ENCODE results near the gene CDK5RAP2. TPM values are rescaled to one million over a fixed set of nuclear protein-coding genes. Genes with fewer than 3 reads are reported as not detected.
A peak's percentile ranks its signal among the peaks of the same experiment; 100 is the strongest.
"Not testable (repeated sequence)": the region's sequence is repeated elsewhere in the genome, so short reads cannot be mapped to it uniquely, and the experiment has no call there.

The CDK5RAP2 gene
- total RNA-seq, 1 experiment from 2014 or later = 82.7 TPM

DNA sequence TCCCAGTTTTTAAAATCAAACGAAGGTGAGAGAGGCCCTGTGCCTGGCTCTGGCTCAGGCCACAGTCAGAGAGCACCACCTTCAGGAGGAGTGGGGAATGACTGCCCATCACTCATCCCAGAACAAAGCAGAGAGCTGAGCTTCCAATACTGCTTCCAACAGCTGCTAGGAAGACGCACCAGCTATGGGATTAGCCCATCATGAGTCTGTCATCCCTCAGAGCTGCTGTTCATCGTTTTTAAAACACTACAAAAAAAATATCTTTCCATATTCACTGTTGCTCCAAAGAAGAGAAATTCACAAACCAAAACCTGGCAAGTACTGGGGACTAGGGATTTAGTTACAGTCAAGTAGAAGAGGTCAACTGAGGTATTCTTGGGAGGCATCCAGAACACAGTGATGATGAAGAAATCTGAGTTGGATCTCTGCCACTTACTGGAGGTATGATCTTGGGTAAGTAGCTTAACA lies 102.4 kb downstream of the CDK5RAP2 start:
- peak; percentile 59 for DNase-seq (ENCODE audit: extremely low read depth, low read depth)

DNA sequence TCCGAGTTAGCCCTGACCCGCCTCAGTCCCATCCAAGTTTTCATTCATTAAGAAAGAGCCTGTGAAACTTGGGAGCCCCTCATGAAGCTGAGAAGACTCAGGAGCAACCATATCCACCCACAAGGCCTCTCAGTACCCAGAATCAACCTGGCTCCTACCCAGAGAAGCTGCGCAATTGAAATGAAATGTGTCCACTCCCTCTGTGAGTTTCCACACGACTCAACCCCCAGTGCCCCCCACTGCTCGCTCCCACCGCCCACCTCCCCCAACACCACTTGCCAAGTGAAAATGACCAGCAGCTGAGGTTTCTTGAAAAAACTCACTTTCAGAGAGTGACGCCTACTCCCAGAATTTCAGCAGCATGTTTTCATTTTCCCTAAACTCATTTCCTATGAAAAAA lies 104.6 kb downstream of the CDK5RAP2 start:
- DNase-seq (ENCODE audit: extremely low read depth, low read depth) = no peak

DNA sequence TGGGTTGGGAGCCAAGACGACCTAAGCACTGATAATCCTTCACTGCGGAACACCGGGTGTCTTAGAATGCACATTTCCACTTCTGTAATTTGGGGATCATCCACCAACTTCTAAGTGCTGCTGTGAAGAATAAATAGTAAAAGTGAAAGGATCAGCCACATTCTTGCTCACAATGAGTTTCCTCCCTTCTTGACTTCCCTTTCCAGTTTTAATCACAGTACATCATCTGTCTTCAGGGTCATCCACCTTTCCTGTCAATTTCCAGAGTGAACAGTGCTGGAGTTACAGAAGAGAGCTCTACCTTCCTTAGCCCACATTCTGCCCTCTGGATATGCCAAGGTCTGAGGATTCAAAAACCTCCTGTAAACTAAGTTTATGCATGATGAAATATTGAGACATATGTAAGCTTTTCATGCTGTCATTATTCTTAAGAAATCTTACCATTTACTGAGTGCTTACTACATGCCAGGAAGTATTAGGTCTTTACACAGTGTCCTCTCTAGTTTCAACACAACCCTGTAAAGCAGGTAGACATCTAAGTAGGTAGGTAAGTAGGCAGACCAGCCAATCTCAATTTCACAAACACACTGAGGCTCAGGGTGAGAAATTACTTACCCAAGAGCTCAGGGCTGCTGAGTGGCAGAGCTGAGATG lies 105.2 kb downstream of the CDK5RAP2 start:
- no peak for DNase-seq (ENCODE audit: extremely low read depth, low read depth)

DNA sequence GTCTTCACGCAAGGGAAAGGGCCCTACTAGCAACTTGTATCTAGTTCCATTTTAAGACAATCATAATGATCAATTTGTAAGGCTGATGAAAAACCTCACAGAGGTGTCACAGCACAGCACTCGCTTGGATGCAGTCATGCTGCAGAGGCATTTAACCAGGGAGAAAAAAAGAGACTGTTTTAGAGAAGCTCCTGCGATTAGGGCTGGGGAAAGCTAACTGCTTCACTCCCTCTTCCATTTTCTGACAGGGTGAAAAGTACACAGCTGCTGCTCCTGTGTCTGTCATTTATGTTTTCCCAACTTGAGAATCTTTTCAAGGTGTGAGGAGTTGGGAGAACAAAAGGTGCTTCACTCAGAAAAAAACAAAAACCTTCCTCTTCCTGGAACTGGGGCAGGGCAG lies 106.4 kb downstream of the CDK5RAP2 start:
- no peak for DNase-seq (ENCODE audit: extremely low read depth, low read depth)

DNA sequence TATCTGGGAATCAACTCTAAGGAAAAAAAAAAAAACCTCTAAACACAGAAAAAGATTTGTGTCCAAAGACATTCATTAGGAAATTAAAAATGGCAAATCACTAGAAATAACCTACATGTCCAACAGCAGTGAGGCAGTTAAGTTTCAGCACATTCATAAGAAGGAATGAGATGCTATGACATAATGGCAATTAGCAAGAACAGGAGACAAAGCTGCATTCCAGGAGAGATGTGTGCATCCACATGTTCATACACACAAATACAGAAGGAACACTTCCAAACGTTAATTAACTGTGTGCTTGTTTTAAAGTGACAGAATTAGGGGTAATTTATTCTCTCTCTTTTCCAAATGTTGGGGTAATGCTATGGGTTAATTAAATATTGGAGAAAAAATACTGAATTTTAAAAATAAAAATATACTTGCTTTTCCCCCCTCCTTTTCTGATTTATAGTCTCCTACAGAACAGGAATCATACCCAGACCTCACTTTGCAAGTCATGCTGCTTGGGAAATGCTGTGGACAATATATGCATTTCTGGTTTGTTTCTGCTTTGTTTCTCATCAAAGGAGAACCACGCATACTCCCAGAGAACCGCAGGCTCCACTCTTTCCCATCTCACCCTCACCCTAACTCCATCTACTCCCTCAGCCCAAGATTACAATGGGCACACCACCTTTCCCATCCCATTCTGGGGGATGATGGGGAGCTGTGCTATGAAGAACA lies 114.1 kb downstream of the CDK5RAP2 start:
- DNase-seq (ENCODE audit: extremely low read depth, low read depth) = no peak

DNA sequence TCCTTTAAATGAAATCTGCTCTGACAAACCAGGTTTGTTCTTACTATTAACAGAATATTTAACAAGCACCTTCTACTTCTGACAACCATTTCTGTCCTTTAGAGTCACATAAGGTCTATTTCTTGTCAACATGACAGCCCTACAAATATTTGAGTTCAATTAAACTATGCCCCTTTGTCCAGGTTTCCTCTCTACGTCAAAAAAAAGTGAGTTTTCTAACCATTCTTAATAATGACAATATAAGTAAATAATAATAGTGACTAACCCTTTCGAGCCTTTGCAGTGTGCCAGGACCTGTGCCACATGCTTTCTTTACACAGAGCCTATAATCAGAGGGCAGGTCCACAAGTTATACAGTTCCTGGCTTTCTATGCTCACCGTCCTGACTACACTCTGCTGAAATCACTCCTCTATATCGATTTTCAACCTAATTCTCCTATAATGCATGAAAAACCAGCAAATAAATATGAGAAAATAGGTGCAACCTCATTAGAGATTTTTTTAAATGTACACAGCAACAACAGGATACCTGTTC lies 115.0 kb downstream of the CDK5RAP2 start:
- no peak for DNase-seq (ENCODE audit: extremely low read depth, low read depth)

DNA sequence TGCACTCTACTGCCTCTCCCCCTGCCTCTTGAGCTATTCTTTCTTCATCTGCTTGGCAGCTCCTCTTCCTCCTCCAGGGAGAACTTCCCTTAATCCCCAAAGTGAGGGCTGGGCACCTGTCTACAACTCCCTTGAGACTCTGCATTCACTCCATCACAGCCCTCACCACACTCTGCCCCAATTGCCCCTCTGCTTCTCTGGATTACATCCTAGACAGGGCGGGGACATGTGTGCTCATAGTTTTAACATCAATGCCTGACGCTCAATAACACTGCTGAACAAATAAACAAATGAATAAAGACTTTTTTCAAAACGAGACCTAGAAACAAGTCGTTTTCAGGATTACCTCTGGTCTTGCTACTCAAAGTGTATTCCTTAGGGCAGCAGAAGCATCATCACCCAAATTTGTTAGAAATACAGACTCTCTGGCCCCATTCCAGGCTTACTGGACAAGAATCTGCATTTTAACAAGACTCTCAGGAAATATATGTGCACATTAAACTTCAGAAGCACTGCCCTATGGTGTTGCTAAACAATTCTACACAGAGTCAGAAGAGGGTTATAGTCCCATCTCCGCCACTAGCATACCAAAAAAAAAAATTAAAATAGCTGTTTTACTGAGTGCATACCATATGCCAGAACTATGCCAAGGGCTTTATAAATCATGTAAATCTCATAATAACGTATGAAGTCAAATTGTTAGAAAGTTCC lies 115.6 kb downstream of the CDK5RAP2 start:
- DNase-seq (ENCODE audit: extremely low read depth, low read depth) = no peak

DNA sequence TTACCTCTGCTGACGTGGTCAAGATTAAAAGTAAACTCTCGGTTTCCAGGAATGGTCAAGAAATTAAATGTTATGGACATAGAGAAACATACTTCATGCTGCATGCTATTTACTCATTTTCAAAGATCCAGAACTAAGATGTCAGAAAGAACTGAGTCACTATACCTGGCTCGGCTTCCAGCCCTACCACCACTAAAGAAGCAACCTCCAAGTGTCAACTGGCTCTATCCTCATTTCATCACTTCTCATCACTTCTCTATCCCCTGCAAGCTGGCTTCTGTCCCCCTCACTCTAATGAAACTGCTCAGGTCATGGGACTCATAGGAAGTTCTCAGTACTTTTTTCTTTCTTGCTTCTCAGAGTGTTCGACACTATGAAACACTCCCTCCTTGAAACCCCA lies 116.2 kb downstream of the CDK5RAP2 start:
- DNase-seq (ENCODE audit: extremely low read depth, low read depth) = no peak

DNA sequence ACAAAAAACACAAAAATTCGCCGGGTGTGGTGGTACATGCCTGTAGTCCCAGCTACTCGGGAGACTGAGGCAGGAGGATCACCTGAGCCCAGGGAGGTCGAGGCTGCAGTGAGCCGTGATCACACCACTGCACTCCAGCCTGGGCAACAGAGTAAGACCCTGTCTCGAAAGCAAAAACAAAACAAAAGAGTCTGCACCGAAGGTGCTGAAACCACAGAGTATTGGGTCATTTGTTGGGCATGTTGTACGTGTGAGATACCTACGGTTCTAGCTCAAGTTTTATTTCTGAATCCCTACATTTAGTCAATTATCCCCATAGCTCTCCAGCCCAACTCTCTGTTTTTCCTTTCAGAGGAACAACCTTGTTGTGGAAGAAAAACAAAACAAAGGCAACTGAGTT lies 118.3 kb downstream of the CDK5RAP2 start:
- not testable (repeated sequence) for DNase-seq (ENCODE audit: extremely low read depth, low read depth)

DNA sequence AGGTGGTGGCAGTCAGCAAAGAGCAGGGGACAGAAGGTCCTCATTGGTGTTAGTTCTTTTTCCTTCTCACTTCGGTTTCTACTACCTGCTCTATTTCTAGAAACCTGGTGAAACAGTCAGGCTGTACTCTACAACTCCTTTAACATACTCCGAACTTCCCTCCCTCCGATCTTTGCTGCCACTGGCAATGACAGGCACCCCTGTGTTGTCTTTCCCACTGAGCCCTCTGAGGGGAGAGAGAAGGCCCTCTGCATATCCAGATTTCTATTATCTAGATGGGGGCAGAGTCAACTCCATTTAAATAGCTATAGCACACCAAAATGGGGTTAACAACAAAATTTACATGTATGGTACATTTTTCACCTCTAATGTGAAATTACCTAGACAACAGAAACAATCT lies 123.7 kb downstream of the CDK5RAP2 start:
- DNase-seq (ENCODE audit: extremely low read depth, low read depth) = no peak

DNA sequence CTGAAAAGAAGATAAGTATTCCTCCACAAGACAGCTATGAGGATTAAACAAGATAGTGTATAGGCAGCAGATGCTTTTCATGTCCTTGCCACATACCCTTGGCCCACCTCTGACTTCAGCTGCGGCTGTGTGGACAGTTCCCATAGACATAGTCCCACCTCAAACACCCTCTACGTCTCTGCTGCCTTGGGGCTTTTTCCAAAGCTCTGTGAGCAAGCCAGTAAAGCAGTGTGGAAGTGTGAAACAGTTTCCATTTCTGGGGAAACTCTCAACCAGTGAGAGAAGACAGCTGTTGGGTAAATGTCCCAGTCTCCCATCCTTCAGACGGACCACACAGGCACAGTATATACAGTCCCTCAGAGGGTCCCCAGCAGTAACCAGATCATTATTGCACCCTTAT lies 125.5 kb downstream of the CDK5RAP2 start:
- DNase-seq (ENCODE audit: extremely low read depth, low read depth) = no peak

DNA sequence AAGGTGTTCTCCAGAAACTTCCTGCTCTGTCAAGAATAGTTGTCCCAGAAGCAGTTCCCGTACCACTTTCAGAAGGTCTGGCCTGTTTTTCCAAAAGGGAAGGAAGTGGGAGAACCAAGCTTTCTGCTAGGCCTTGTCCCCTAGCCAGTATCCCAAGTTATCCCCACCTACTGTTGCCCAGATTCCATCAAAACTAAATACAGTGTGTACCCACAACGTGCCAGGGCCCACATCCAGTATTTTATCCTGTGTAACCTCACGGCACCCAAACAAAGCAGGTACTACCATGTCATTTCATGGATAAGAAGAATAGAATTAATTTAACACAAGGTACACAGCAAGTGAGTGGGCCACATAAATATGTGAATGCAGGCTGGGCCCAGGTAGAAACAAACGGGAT lies 126.2 kb downstream of the CDK5RAP2 start:
- no peak for DNase-seq (ENCODE audit: extremely low read depth, low read depth)

DNA sequence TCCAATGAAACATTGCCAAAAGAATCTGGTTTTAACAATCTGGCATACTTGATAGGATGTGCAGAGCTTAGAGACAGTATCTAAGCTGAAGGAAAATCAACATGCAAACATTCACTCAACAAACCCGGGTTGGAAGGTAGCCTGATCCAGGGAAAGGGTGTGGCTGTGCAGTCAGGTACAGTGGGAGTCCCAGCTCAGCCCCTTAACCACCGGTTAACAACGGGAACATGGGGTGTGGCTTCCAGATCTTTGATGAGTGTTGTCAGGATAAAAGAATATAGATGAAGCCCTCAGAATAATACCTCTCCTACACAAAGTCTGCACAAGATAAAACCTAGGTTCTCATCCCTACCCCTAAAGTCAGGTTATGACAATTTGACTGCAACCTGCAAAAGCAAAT lies 127.3 kb downstream of the CDK5RAP2 start:
- DNase-seq (ENCODE audit: extremely low read depth, low read depth) = no peak

DNA sequence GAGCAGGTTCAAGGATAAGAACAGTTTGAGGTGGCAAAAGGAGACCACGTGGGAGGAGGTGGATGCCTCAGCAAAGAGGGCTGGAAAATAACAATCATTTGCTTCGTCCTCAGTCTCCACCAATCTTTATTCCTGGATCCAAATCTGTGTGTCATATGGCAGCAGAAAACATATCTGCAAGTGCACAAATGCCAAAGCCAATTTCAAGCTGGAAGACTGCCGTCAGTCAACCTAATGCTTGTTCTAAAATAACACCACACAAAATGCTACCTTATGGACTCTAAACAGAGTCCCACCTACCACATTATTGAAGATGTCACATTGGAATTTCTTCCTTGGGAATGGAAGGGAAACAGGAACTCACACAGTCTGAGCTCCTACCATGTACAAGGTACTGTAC lies 129.1 kb downstream of the CDK5RAP2 start:
- DNase-seq (ENCODE audit: extremely low read depth, low read depth) = no peak

DNA sequence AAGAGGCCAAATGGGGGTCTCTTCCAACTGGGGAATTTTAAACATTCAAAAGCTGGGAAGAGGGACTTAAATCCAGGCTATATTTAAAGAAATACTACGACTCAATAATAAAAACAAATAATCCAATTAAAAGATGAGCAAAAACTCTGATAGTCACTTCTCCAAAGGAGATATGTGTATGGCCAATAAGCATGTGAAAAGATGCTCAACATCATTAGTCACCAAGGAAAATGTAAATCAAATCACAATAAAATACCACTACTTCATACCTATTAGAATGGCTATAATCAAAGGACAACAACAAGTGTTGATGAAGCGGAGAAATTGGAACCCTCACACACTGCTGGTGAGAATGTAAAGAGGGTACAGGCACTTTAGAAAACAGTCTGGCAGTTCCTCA lies 130.4 kb downstream of the CDK5RAP2 start:
- no peak for DNase-seq (ENCODE audit: extremely low read depth, low read depth)

DNA sequence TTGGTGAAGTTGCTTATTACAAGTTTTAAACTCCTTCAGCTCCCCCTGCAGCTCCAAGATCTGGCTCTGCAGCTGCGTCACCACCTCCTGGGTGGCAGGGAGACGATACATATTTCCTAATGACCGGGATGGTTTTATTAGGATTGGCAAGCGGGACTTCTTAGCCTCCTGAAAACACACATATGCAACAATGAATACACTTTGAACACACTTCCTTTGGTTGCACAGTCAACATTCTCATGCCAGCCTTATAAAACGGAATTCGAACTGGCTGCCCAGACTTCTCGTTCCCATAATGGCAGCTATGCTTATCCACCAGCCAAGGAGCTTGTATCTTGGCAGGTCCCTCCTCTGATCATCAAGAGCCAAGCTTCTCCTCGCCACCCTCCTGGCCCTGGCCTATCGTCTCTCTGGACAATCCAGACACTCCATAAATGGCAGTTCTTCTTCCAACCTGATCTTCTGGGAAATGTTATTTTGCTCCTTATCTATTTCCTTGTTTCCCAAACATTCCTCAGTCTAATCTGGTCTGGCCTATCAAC lies 131.9 kb downstream of the CDK5RAP2 start:
- DNase-seq (ENCODE audit: extremely low read depth, low read depth) = no peak

DNA sequence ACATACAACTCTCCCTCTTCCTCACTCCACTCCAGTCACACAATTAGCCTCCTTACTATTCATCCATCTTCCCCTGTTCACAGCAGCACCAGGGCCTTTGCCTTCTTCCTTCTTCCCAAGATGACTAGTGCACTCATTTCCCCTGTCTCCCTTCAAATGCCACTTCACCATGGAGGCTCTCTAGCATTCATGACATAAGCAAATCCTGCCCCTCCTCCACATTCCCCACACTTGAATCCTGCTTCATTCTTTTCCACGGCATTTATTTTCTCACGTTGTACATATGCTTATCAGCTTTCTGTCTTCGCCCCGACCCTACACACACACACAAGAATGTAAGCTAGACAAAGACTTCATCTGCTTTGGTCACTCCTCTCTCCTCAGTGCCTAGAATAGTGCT lies 133.3 kb downstream of the CDK5RAP2 start:
- DNase-seq (ENCODE audit: extremely low read depth, low read depth) = no peak

DNA sequence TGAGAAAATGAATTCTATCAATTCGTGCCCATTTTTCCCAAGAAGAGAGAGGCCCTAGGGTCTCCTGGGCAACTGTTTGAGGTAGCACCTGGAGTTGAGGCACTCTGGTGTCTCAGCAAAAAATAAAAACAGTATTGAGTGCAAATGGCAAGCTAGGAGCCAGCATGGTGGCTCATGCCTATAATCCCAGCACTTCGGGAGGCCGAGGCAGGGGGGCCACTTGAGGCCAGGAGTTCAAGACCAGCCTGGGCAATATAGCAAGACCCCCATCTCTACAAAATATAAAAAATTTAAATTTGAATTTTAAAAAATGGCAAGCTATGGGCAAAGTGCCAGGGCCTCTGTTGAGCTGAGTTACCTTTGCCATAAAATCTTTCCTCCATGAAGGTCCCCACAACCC lies 136.0 kb downstream of the CDK5RAP2 start:
- no peak for DNase-seq (ENCODE audit: extremely low read depth, low read depth)

DNA sequence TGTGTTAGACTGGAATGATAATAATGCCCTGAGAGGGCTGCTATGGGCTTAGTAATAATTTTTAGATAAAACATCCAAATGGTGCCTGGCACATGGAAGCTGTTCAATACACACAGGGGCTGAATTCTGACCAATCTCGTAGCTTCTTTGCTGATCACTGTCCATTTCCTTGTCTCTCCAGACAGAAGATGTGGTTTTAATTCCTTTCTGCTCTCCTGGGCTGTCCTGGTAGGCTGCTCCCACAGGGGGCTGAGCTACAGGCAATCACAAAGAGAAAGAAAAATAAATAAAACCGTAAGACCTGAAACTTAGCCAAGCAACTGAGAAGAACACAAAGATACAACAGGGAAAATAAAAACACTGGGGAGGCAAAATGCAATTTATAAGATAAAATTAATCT lies 136.5 kb downstream of the CDK5RAP2 start:
- no peak for DNase-seq (ENCODE audit: extremely low read depth, low read depth)

DNA sequence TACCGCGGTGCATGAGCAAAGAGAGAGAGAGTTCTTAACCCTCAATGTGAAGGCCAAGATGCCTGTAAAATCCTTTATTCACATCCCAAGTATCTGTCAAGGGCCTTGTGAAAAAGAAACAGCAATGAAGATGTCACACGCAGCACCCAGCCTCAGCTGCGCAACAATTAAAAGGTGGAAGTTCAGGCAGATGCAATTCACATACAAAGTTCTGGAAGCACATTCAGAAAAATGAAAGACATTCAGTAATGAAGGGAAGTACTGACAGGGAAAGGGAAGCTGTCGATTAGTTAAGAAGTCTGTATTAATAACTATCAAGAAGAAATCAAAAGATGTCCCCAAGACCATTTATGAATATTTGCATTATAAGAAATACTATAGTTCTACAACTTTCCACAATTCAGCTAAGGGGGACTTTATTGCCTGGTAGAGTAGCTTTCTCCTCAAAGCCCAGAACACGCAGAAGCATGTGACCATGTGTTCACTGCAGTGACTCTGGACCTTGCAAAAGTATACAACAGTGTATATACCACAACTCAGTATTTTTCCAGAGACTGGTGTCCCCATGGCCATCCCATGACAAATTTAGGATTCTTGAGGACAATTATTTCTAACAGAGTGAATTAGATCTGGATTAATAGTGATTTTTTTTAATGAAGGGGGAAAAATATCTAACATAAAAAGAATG lies 137.5 kb downstream of the CDK5RAP2 start:
- DNase-seq (ENCODE audit: extremely low read depth, low read depth) = no peak
